GM21737 (cell line): Measurements from ENCODE around the gene RGSL1.

ENCODE experiments used
- ATAC-seq: cut with Tn5 transposase; IDR thresholded peaks from one replicate; pipeline ENCODE4 v1.9.1; 2021; ENCODE audit warnings: mild to moderate bottlenecking, moderate library complexity; ENCODE audit not compliant: unreplicated experiment

Gene RGSL1

GRCh38 chr1:182533896-182534295 is 84.0 kb downstream of the RGSL1 start:
- ATAC-seq, result no peak

GRCh38 chr1:182549346-182549745 is 99.4 kb downstream of the RGSL1 start:
- ATAC-seq, result no peak

- ATAC-seq, result no peak
Measured at GRCh38 chr1:182549811-182550210, 99.9 kb downstream of the RGSL1 start.

- ATAC-seq, result no peak
Measured at GRCh38 chr1:182552527-182552926, 102.6 kb downstream of the RGSL1 start.

- no peak for ATAC-seq
Measured at GRCh38 chr1:182555493-182555892, 105.5 kb downstream of the RGSL1 start.

- no peak for ATAC-seq
Measured at GRCh38 chr1:182556279-182556678, 106.3 kb downstream of the RGSL1 start.

GRCh38 chr1:182560392-182560984 is 110.5 kb downstream of the RGSL1 start:
- ATAC-seq, result no peak

- no peak for ATAC-seq
Measured at GRCh38 chr1:182561456-182561855, 111.5 kb downstream of the RGSL1 start.

GRCh38 chr1:182563095-182563494 is 113.1 kb downstream of the RGSL1 start:
- no peak for ATAC-seq

GRCh38 chr1:182564406-182565004 is 114.6 kb downstream of the RGSL1 start:
- ATAC-seq, result no peak

- ATAC-seq, result no peak
Measured at GRCh38 chr1:182565537-182565936, 115.6 kb downstream of the RGSL1 start.

GRCh38 chr1:182567629-182568028 is 117.7 kb downstream of the RGSL1 start:
- no peak for ATAC-seq

- no peak for ATAC-seq
Measured at GRCh38 chr1:182568647-182569284, 118.8 kb downstream of the RGSL1 start.

- no peak for ATAC-seq
Measured at GRCh38 chr1:182569939-182570610, 120.1 kb downstream of the RGSL1 start.

- ATAC-seq, result no peak
Measured at GRCh38 chr1:182570611-182570970, 120.6 kb downstream of the RGSL1 start.

- no peak for ATAC-seq
Measured at GRCh38 chr1:182574156-182574555, 124.2 kb downstream of the RGSL1 start.

- no peak for ATAC-seq
Measured at GRCh38 chr1:182575540-182576149, 125.7 kb downstream of the RGSL1 start.

GRCh38 chr1:182580736-182581135 is 130.8 kb downstream of the RGSL1 start:
- no peak for ATAC-seq

- no peak for ATAC-seq
Measured at GRCh38 chr1:182584746-182585145, 134.8 kb downstream of the RGSL1 start.

- ATAC-seq, result no peak
Measured at GRCh38 chr1:182586380-182586779, 136.4 kb downstream of the RGSL1 start.

GRCh38 chr1:182587093-182587492 is 137.1 kb downstream of the RGSL1 start:
- no peak for ATAC-seq
